Loucy (cell line): ENCODE results near the gene TMEM178B.

Experiments
- H2AFZ ChIP-seq: fragments of 200-600 bp; sonication (generic); 2 replicates; pipeline ENCODE4 v1.6.0; 2016; ENCODE audit warnings: antibody characterized with exemption, mild to moderate bottlenecking, low read length, moderate library complexity
- H3F3A ChIP-seq: fragments of 200-600 bp; 2 replicates; pipeline ENCODE4 v1.6.0; 2016; ENCODE audit warnings: antibody characterized with exemption, low read depth, mild to moderate bottlenecking
- H3K27me3 ChIP-seq: fragments of 200-600 bp; sonication (generic); 2 replicates; pipeline ENCODE4 v1.6.1; 2014; ENCODE audit warnings: low read length, mild to moderate bottlenecking; ENCODE audit not compliant: insufficient read depth, poor library complexity, severe bottlenecking
- H3K36me3 ChIP-seq: fragments of 200-600 bp; sonication (generic); 2 replicates; pipeline ENCODE4 v1.6.1; 2016; ENCODE audit warnings: low read length; ENCODE audit not compliant: insufficient read depth
- H3K4me1 ChIP-seq: fragments of 200-600 bp; sonication (generic); 2 replicates; pipeline ENCODE4 v1.5.1; 2014; ENCODE audit warnings: low read length, mild to moderate bottlenecking; ENCODE audit not compliant: insufficient read depth, poor library complexity, severe bottlenecking
- H3K4me2 ChIP-seq: fragments of 200-600 bp; sonication (generic); 2 replicates; pipeline ENCODE4 v1.6.0; 2014; ENCODE audit warnings: antibody characterized with exemption, low read length, low read depth, mild to moderate bottlenecking; ENCODE audit not compliant: poor library complexity, severe bottlenecking
- H3K4me3 ChIP-seq: fragments of 200-600 bp; sonication (generic); 2 replicates; pipeline ENCODE4 v1.5.1; 2014; ENCODE audit warnings: low read length, mild to moderate bottlenecking, mixed read lengths; ENCODE audit not compliant: poor library complexity, severe bottlenecking
- H3K79me2 ChIP-seq: fragments of 200-600 bp; sonication (generic); 2 replicates; pipeline ENCODE4 v1.6.1; 2014; ENCODE audit warnings: low read length; ENCODE audit not compliant: insufficient read depth
- H3K9ac ChIP-seq: fragments of 200-600 bp; sonication (generic); 2 replicates; pipeline ENCODE4 v1.6.0; 2014; ENCODE audit warnings: mild to moderate bottlenecking, low read depth, low read length, moderate library complexity; ENCODE audit not compliant: poor library complexity, severe bottlenecking
- H3K9me2 ChIP-seq: fragments of 200-600 bp; sonication (generic); replicated peaks from 2 replicates; pipeline ENCODE4 v1.6.1; 2016; ENCODE audit warnings: low read depth, low read length, mixed read lengths
- H3K9me3 ChIP-seq: fragments of 200-600 bp; sonication (generic); 2 replicates; pipeline ENCODE4 v1.6.1; 2014; ENCODE audit warnings: mild to moderate bottlenecking, antibody characterized with exemption, low read length, low read depth; ENCODE audit not compliant: insufficient read depth
- H4K20me1 ChIP-seq: fragments of 200-600 bp; sonication (generic); 2 replicates; pipeline ENCODE4 v1.6.0; 2014; ENCODE audit warnings: antibody characterized with exemption, low read length, mild to moderate bottlenecking; ENCODE audit not compliant: insufficient read depth, poor library complexity, severe bottlenecking
- CTCF ChIP-seq: fragments of 200-600 bp; sonication (generic); conservative IDR thresholded peaks from 2 replicates; pipeline ENCODE4 v1.5.1; 2014; ENCODE audit warnings: mild to moderate bottlenecking, antibody characterized with exemption, low read length
- EZH2phosphoT487 ChIP-seq: fragments of 200-600 bp; IDR thresholded peaks from 2 replicates; pipeline ENCODE4 v1.6.1; 2018; ENCODE audit warnings: antibody characterized with exemption, mild to moderate bottlenecking, moderate library complexity, borderline replicate concordance

The TMEM178B gene

GRCh38 chr7:141312828-141313521 lies 239.1 kb downstream of the TMEM178B start:
- Histone ChIP-seq H3F3A (no peaks in the 10 kb centered on the region), H3K4me3 (no peak overlapping the region), H3K27me3 (no peaks in the 10 kb centered on the region), H2AFZ (no peak overlapping the region), H3K4me1 (no peaks in the 10 kb centered on the region), H3K4me2 (no peak overlapping the region), H4K20me1 (no peaks in the 10 kb centered on the region), H3K79me2 (no peaks in the 10 kb centered on the region), H3K36me3 (no peaks in the 10 kb centered on the region), H3K9ac (no peak overlapping the region), H3K9me3 (no peaks in the 10 kb centered on the region), H3K9me2 (no peaks in the 10 kb centered on the region)
- TF ChIP-seq EZH2phosphoT487 (no peak), CTCF (no peak)

- Histone ChIP-seq H3K9me3 (no peaks in the 10 kb centered on the region), H3K27me3 (no peaks in the 10 kb centered on the region), H3K9ac (no peak overlapping the region), H3F3A (no peaks in the 10 kb centered on the region), H3K79me2 (no peaks in the 10 kb centered on the region), H3K36me3 (no peaks in the 10 kb centered on the region), H3K9me2 (no peaks in the 10 kb centered on the region), H3K4me2 (no peak overlapping the region), H3K4me1 (no peaks in the 10 kb centered on the region), H2AFZ (no peak overlapping the region), H3K4me3 (no peak overlapping the region), H4K20me1 (no peaks in the 10 kb centered on the region)
- no peak for TF ChIP-seq CTCF
- no peak for TF ChIP-seq EZH2phosphoT487
These were observed 240.0 kb downstream of the TMEM178B start for GRCh38 chr7:141313896-141314295.

GRCh38 chr7:141317033-141317585 lies 243.2 kb downstream of the TMEM178B start:
- H3K36me3 ChIP-seq, result no peaks in the 10 kb centered on the region
- TF ChIP-seq CTCF (no peak), EZH2phosphoT487 (no peak)
- H3K27me3 ChIP-seq, result no peaks in the 10 kb centered on the region
- H3F3A ChIP-seq, result no peaks in the 10 kb centered on the region
- no peak overlapping the region for H2AFZ ChIP-seq
- H3K9me3 ChIP-seq, result no peaks in the 10 kb centered on the region
- H3K4me1 ChIP-seq, result no peaks in the 10 kb centered on the region
- no peak overlapping the region for H3K4me2 ChIP-seq
- no peaks in the 10 kb centered on the region for H4K20me1 ChIP-seq
- H3K4me3 ChIP-seq, result no peak overlapping the region
- H3K9me2 ChIP-seq, result no peaks in the 10 kb centered on the region
- H3K79me2 ChIP-seq, result no peaks in the 10 kb centered on the region
- H3K9ac ChIP-seq, result no peak overlapping the region
